ENCODE measurements around the gene BCOR. TPM values are rescaled to one million over a fixed set of nuclear protein-coding genes. Genes with fewer than 3 reads are reported as not detected.

BCOR gene
- total and polyA plus RNA-seq, 2 donors (not counting 1 experiment from before 2014, with no cell fraction given) = 3.0 to 5.8 TPM

- Histone ChIP-seq H2AFZ (ENCODE audit: low read length) (no peak overlapping the region), H3K9me3 (ENCODE audit: control insufficient read depth, insufficient read depth, low read depth, low read length) (no peaks in the 10 kb centered on the region), H3K4me3 (replicated peaks in 1 of 4; ENCODE audit: control extremely low read depth in 1 of 4, insufficient read depth in 1 of 4, low read depth in 3 of 4, low read length in 4 of 4) (no peak overlapping the region), H4K20me1 (ENCODE audit: control insufficient read depth, extremely low read depth, insufficient read depth, low read length) (no peaks in the 10 kb centered on the region), H3K4me2 (ENCODE audit: extremely low read depth, insufficient read depth, low read length) (no peak overlapping the region), H3K4me1 (ENCODE audit: control insufficient read depth, extremely low read depth, insufficient read depth, low read length) (no peaks in the 10 kb centered on the region), H3K27ac (ENCODE audit: insufficient read depth, low read length) (no peak overlapping the region), H3K27me3 (ENCODE audit: control insufficient read depth, insufficient read depth, low read length) (no peaks in the 10 kb centered on the region), H3K9ac (ENCODE audit: insufficient read depth, low read length) (no peak overlapping the region), H3K79me2 (ENCODE audit: control insufficient read depth, insufficient read depth, low read length) (no peaks in the 10 kb centered on the region), H3K36me3 (ENCODE audit: control insufficient read depth, insufficient read depth, low read length) (peaks cover 5% of the 10 kb centered on the region)
- DNase-seq (ENCODE audit: low read depth in 2 of 2) = peak in 1 of 2 donors; percentile 23
- TF ChIP-seq EZH2 (IDR thresholded peaks at IDR 0.05; ENCODE audit: low read length, missing control alignments) = no peak
- TF ChIP-seq, protein P1, sequence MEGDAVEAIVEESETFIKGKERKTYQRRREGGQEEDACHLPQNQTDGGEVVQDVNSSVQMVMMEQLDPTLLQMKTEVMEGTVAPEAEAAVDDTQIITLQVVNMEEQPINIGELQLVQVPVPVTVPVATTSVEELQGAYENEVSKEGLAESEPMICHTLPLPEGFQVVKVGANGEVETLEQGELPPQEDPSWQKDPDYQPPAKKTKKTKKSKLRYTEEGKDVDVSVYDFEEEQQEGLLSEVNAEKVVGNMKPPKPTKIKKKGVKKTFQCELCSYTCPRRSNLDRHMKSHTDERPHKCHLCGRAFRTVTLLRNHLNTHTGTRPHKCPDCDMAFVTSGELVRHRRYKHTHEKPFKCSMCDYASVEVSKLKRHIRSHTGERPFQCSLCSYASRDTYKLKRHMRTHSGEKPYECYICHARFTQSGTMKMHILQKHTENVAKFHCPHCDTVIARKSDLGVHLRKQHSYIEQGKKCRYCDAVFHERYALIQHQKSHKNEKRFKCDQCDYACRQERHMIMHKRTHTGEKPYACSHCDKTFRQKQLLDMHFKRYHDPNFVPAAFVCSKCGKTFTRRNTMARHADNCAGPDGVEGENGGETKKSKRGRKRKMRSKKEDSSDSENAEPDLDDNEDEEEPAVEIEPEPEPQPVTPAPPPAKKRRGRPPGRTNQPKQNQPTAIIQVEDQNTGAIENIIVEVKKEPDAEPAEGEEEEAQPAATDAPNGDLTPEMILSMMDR (conservative IDR thresholded peaks at IDR 0.05 in 1 of 2, IDR thresholded peaks at IDR 0.05 in 1 of 2; ENCODE audit: low read depth in 1 of 2, low read length in 2 of 2) = no peak
Measured at GRCh38 chrX:40054793-40055192, 43.0 kb downstream of the BCOR start.

- H3K27me3 ChIP-seq (ENCODE audit: control insufficient read depth, insufficient read depth, low read length) = no peaks in the 10 kb centered on the region
- no peaks in the 10 kb centered on the region for H4K20me1 ChIP-seq (ENCODE audit: control insufficient read depth, extremely low read depth, insufficient read depth, low read length)
- H3K9me3 ChIP-seq (ENCODE audit: control insufficient read depth, insufficient read depth, low read depth, low read length) = no peaks in the 10 kb centered on the region
- H3K27ac ChIP-seq (ENCODE audit: insufficient read depth, low read length) = no peak overlapping the region
- no peak overlapping the region for H2AFZ ChIP-seq (ENCODE audit: low read length)
- H3K9ac ChIP-seq (ENCODE audit: insufficient read depth, low read length) = no peak overlapping the region
- H3K4me1 ChIP-seq (ENCODE audit: control insufficient read depth, extremely low read depth, insufficient read depth, low read length) = no peaks in the 10 kb centered on the region
- no peaks in the 10 kb centered on the region for H3K79me2 ChIP-seq (ENCODE audit: control insufficient read depth, insufficient read depth, low read length)
- H3K4me2 ChIP-seq (ENCODE audit: extremely low read depth, insufficient read depth, low read length) = no peak overlapping the region
- peaks cover 5% of the 10 kb centered on the region for H3K36me3 ChIP-seq (ENCODE audit: control insufficient read depth, insufficient read depth, low read length)
- TF ChIP-seq EZH2 (IDR thresholded peaks at IDR 0.05; ENCODE audit: low read length, missing control alignments) = no peak
- TF ChIP-seq, protein P1 (conservative IDR thresholded peaks at IDR 0.05 in 1 of 2, IDR thresholded peaks at IDR 0.05 in 1 of 2; ENCODE audit: low read depth in 1 of 2, low read length in 2 of 2) = no peak
- DNase-seq (ENCODE audit: low read depth in 2 of 2) = no peak
- no peak overlapping the region for H3K4me3 ChIP-seq (replicated peaks in 1 of 4; ENCODE audit: control extremely low read depth in 1 of 4, insufficient read depth in 1 of 4, low read depth in 3 of 4, low read length in 4 of 4)
Measured at GRCh38 chrX:40050532-40050931, 47.2 kb downstream of the BCOR start.

- TF ChIP-seq, protein P1 (conservative IDR thresholded peaks at IDR 0.05 in 1 of 2, IDR thresholded peaks at IDR 0.05 in 1 of 2; ENCODE audit: low read depth in 1 of 2, low read length in 2 of 2) = no peak
- TF ChIP-seq EZH2 (IDR thresholded peaks at IDR 0.05; ENCODE audit: low read length, missing control alignments) = no peak
- H3K9ac ChIP-seq (ENCODE audit: insufficient read depth, low read length) = no peak overlapping the region
- H2AFZ ChIP-seq (ENCODE audit: low read length) = no peak overlapping the region
- no peak for DNase-seq (ENCODE audit: low read depth in 2 of 2)
- H3K27me3 ChIP-seq (ENCODE audit: control insufficient read depth, insufficient read depth, low read length) = no peaks in the 10 kb centered on the region
- H3K27ac ChIP-seq (ENCODE audit: insufficient read depth, low read length) = no peak overlapping the region
- H3K4me1 ChIP-seq (ENCODE audit: control insufficient read depth, extremely low read depth, insufficient read depth, low read length) = no peaks in the 10 kb centered on the region
- H3K4me3 ChIP-seq (replicated peaks in 1 of 4; ENCODE audit: control extremely low read depth in 1 of 4, insufficient read depth in 1 of 4, low read depth in 3 of 4, low read length in 4 of 4) = no peak overlapping the region
- H4K20me1 ChIP-seq (ENCODE audit: control insufficient read depth, extremely low read depth, insufficient read depth, low read length) = no peaks in the 10 kb centered on the region
- H3K36me3 ChIP-seq (ENCODE audit: control insufficient read depth, insufficient read depth, low read length) = peaks cover 5% of the 10 kb centered on the region
- H3K9me3 ChIP-seq (ENCODE audit: control insufficient read depth, insufficient read depth, low read depth, low read length) = no peaks in the 10 kb centered on the region
- H3K4me2 ChIP-seq (ENCODE audit: extremely low read depth, insufficient read depth, low read length) = no peak overlapping the region
- no peaks in the 10 kb centered on the region for H3K79me2 ChIP-seq (ENCODE audit: control insufficient read depth, insufficient read depth, low read length)
Measured at GRCh38 chrX:40049084-40049641, 48.6 kb downstream of the BCOR start.

Measured in fibroblast of lung (primary cell).